Body of pancreas (tissue), 4 donors: ENCODE results near the gene LAPTM5.

Experiments
- POLR2A ChIP-seq, 3 donors: fragments of 450-650 bp; IDR thresholded peaks; one replicate each; pipeline ENCODE4 v1.6.1; 2016; ENCODE audit warnings: antibody characterized with exemption in 3 of 3, mild to moderate bottlenecking in 2 of 3
- TF ChIP-seq, protein P1 (sequence below), 7 experiments: fragments of 450-650 bp in 4 of 7; fragments of 200-600 bp in 3 of 7; sonication (generic) in 3 of 7; IDR thresholded peaks; one replicate each; pipeline ENCODE4 v1.5.1; 2016 to 2019; ENCODE audit warnings: antibody characterized with exemption in 7 of 7

DNA sequence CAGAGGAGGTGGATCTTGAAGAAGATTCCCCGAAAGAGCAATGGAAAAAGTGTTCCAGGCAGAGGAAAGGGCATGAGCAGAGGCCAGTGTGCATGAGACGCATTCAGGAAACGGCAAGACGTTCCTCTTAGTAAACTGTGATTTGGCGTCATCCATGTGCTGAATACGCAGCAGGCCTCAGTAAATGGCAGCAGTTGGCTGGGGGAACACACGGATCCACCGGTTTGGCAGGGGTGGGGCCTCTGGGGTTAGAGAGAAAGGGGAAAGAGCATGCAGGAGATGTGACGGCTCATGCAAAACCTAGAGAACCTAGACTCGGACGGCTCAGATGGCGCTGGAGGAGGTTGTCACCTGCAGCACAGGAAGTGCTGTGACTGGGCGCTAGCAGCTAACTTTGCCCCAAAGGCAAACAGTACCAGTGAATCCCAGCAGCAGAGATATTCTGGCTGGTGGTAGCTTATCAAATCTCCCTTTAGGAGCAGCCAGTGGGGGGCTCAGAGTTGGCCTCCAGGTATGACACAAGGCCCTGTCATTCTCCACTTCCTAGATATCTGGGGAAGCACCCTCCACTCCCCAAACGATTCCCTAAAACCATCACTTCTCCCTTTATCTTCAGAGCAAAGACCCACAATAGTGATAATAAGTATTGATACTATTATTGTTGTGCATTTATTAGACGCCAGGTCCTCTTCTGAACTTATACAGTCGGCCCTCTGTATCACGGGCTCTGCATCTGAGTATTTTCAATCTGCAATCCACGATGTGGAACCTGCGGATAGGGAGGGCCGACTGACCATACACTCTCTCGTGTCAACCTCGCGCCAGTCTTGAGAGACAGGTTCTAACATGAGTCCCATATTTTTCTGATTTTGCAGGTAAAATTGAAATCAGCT lies 7.6 kb downstream of the LAPTM5 start:
- TF ChIP-seq, protein P1, sequence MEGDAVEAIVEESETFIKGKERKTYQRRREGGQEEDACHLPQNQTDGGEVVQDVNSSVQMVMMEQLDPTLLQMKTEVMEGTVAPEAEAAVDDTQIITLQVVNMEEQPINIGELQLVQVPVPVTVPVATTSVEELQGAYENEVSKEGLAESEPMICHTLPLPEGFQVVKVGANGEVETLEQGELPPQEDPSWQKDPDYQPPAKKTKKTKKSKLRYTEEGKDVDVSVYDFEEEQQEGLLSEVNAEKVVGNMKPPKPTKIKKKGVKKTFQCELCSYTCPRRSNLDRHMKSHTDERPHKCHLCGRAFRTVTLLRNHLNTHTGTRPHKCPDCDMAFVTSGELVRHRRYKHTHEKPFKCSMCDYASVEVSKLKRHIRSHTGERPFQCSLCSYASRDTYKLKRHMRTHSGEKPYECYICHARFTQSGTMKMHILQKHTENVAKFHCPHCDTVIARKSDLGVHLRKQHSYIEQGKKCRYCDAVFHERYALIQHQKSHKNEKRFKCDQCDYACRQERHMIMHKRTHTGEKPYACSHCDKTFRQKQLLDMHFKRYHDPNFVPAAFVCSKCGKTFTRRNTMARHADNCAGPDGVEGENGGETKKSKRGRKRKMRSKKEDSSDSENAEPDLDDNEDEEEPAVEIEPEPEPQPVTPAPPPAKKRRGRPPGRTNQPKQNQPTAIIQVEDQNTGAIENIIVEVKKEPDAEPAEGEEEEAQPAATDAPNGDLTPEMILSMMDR (IDR thresholded peaks at IDR 0.05): no peak
- peak in 1 of 3 donors; percentile 5 for TF ChIP-seq POLR2A (IDR thresholded peaks at IDR 0.05)
